DLD1 (cell line): ENCODE data around the gene SYT15.
"Not testable (repeated sequence)": the region's sequence is repeated elsewhere in the genome, so short reads cannot be mapped to it uniquely, and the experiment has no call there.

ENCODE experiments used
- in situ Hi-C: cut with HindIII; loops from 2 replicates; pipeline ENCODE4 v1.10.0; 2017; ENCODE audit warnings: low sequenced_read_pairs

SYT15 gene

DNA sequence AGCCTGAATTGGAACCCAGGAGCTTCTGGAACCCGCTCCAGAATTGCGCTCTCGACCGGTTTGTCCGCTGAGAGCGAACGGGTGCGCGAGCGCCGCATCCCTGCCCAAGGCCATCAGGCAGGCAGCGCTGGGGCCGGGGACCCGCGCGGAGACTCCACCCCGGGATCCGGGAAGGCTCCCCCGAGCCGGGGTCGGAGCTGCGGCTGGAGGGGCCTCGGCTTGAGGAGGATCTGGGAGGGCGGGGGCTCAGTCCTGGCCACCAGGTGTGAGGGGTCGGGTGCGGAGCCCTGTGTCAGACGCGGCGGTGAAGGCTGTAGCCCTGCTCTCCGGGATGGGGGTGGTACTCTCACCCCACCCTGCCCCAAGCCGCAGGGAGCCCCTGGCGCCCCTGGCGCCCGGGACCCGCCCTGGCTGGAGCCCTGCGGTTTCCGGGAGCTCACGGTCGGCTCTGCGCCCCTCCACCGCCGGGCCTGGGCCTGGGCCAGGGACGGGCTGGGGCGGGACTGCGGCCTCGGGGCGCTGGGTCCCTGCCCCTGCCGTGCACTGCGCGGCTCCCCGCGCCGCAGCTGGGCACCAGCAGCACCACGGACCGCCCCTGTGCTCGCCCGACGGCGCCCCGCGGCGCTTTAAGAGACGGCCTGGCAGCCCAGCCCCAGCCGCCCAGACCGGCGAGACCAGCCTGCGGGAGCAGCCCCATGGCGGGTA lies at the start of gene SYT15:
SYT15 (plus strand) TSS at position 655 of the 705 bp plus-strand sequence; CDS start at position 696, 41 bp downstream.
- in situ Hi-C loops: not testable (repeated sequence)

DNA sequence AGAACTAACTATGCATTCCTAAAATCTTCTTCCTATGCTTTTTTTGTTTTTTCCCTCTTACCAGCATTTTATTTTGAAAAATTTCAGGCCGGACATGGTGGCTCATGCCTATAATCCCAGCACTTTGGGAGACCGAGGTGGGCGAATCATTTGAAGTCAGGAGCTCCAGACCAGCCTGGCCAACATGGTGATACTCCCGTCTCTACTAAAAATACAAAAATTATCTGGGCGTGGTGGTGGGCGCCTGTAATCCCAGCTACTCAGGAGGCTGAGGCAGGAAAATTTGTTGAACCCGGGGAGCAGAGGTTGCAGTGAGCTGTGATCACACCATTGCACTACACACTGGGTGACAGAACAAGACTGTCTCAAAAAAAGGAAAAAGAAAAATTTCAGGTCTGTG lies 49.2 kb upstream of the SYT15 start:
- in situ Hi-C loops: loop anchor here (25.0 kb wide), 3 partner anchors 292 to 1908 kb away; no protein-coding TSS in a partner anchor

DNA sequence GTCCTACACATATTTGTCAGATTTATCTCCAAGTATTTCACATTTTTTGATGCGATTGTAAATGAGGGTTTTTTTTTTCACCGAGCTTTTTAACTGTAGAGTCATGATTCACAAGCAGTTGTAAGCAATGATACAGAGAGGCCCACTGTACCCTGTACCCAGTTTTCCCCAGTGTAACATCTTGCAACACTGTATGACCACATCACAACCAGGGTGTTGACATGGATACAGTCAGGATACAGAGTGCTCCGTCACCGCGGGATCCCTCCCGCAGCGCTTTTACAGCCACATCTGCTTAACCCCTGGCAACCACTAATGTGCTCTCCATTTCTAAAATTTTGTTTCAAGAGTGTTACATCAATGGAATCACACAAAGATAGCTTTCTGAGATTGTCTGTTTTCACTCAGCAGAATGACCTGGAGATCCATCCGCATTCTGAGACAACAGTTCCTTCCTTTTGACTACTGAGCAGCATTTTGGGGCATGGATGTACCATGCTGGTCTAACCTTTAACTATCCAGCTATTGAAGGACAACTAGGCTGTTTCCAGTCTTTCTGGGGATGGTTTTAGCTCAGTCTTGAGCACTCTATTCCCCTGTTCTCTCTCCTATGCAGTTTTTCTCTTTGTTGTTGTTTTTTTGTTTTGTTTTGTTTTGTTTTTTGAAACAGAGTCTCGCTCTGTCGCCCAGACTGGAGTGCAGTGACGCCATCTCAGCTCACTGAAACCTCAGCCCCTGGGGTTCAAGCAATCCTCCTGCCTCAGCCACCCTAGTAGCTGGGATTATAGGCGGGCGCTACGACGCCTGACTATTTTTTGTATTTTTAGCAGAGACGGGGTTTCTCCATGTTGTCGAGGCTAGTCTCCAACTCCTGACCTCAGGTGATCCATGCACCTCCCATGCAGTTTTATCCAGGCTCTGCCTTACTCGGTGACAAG lies 48.4 kb upstream of the SYT15 start:
- in situ Hi-C loops: loop anchor here (25.0 kb wide), 3 partner anchors 293 to 1907 kb away; no protein-coding TSS in a partner anchor

DNA sequence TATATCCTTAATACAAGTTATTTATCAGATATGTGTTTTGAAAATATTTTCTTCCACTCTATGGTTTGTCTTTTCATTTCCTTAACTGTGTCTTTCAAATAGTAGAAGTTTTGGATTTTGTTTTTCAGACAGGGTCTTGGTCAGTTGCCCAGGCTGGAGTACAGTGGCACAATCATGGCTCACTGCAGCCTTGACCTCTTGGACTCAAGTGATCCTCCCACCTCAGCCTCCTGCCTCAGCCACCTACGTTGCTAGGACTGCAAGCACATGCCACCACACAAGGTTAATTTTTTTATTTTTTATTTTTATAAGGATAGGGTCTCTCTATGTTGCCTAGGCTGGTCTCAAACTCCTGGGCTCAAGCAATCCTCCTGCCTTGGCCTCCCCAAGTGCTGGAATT lies 46.7 kb upstream of the SYT15 start:
- in situ Hi-C loops: loop anchor here (25.0 kb wide), 3 partner anchors 295 to 1905 kb away; no protein-coding TSS in a partner anchor

DNA sequence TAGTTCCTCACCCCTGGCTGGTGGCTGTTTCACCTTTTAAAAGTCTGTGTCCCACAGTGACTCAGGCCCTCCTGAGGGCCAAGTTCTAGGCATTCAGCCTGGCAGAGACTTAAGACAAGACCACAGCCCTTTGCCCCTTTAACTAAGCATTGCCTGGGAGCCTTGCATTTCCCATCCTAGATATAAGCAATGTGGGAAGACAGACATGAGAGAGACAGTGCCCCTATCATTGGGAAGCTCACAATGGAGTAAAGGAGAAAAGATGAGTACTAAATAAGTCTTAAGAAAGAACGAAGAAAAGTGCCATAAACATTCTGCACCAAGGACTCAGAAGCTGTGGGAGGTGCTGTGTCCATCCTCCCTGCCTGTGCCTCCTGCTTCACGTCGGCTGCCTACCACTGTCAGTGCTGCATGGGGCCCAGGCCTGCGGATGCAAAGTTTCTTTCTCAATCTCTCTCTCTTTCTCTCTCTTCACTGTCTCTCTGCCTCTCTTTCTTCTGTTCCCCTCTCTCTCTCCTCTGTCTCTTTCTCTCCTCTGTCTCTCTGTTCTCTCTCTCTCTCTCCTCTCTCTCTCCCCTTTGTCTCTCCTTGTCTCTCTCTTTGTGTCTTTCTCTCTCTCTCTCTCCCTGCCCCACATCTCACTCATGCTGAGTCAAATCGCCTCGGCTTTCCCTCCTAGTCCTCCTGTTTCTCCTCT lies 44.0 kb upstream of the SYT15 start:
- in situ Hi-C loops: loop anchor here (25.0 kb wide), 3 partner anchors 298 to 1902 kb away; no protein-coding TSS in a partner anchor

DNA sequence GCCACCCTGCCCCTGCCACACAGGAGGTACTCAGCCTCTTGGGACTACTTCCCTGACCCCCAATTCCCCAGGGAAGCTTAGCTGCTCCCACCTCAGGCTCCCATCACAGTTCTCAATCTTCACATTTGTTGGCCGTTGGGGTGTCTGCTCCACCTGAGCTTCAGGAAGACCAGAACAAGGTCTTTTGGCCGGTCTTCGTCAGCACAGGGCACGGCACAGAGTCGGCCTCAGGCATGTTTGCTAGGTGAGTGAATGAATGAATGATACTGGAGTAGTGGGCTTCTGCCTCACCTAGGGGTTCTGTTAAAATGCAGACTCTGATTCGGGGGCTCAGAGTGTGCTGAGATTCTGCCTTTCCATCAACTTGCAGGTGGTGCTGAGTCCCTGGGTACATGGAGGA lies 42.8 kb upstream of the SYT15 start:
- in situ Hi-C loops: loop anchor here (25.0 kb wide), 3 partner anchors 299 to 1901 kb away; no protein-coding TSS in a partner anchor

DNA sequence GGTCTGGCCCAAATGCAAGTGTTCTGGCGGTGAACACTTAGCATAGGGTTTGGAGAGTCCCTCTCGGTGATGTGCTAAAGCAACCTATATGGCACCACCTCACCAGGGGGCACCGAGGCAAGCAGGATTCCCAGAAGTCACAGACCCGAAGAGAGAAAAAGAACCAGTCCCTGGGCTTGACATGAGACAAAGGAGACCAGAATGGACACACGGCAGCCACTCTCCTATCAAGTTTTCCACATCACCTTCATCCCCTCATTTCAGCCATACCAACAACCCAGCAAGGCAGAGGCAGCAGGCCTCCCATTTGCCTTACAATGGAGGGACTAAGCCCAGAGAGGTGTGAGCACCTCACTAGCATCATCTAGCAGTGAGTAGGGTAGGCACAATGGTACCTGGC lies 42.1 kb upstream of the SYT15 start:
- in situ Hi-C loops: loop anchor here (25.0 kb wide), 3 partner anchors 299 to 1901 kb away; no protein-coding TSS in a partner anchor

DNA sequence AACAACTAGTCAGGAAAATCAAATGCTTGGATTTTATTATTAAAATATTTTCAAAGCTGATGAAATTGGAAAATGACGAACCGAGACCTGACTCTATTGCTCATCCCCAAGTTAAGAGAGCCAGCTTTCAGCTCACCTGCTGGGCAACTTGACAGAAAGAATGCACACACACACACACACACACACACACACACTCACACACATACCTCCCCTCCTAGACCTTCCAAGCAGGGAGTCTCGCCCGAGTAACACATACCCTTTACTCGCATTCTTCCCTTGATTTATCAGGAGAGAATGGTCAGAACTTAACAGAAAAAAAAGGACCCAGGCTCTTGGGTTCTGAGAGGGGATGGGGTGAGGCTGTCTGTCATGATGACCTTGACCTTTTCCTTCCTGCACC lies 41.6 kb upstream of the SYT15 start:
- in situ Hi-C loops: loop anchor here (25.0 kb wide), 3 partner anchors 300 to 1900 kb away; no protein-coding TSS in a partner anchor

DNA sequence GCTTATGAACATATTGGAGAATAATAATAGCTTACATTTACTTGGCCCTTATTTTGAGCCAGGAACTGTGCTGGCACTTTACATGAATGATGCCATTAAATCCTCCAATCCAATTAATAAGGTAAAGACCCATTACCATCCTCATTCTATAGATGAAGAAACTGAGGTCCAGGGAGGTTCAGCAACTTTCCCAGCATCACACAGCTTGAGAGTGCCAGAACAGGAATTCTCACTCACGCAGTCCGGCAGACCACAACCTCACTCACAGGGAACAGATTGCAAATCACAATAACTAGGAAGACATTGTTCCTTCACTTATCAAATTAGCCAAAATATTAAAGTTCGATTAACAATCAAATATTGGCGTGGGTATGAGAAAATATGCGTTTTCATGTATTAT lies 40.8 kb upstream of the SYT15 start:
- in situ Hi-C loops: loop anchor here (25.0 kb wide), 3 partner anchors 301 to 1899 kb away; no protein-coding TSS in a partner anchor

DNA sequence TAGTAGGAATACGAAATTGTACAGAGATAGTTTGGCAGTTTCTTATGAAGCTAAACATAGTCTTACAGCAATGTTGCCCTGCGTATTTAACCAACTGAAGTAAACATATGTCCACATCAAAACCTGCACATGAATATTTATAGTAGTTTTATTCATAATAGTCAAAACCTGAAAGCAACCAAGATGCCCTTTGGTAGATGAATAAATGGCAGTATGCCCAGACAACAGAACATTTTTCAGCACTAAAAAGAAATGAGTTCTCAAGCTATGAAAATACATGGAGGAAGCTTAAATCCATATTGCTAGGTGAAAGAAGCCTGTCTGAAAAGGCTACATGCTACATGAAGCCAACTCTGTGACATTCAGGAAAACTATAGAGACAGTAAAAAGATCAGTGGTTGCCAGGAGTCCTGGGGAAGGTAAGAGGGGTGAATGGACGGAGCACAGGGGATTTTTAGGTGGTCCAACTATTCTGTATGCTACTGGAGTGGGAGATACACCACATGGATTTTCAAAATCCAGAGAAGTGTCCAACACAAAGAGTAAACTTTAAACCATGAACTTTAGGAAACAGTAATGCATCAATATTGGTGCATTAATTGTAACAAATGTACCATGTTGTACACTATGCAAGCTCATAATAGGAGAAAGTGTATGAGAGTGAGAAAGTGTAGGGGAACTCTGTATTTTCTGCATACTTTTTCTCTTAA lies 40.1 kb upstream of the SYT15 start:
- in situ Hi-C loops: loop anchor here (25.0 kb wide), 3 partner anchors 302 to 1898 kb away; no protein-coding TSS in a partner anchor

DNA sequence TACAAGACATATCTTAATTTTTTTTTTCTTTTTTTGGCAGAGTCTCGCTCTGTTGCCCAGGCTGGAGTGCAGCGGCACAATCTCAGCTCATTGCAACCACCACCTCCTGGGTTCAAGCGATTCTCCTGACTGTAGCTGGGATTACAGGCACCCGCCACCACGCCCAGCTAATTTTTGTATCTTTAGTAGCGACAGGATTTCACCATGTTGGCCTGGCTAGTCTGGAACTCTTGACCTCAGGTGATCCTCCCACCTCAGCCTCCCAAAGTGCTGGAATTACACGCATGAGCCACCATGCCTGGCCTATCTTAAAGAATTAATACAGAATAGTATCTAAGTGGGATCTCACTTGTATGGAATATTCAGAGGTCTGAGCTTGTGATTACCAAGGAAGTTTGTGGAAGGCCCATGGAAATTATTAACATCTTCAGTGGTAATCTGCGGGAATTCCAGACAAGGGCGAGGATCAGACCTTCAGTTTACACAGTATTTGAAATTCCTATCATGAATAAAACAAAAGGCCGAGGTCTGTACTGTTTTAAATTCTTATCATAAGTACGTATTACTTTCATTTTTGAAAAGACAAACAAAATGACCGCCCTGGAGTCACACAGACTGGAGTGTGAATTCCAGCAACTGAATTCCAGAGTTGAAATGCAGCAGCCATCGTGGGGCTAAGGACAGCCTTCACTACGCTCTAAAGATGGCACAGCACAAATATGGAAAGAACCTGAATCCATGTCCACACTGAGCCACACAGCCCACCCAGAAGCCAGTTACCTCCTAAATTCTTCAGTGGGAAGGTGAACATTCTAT lies 39.1 kb upstream of the SYT15 start:
- in situ Hi-C loops: loop anchor here (25.0 kb wide), 3 partner anchors 303 to 1897 kb away; no protein-coding TSS in a partner anchor

DNA sequence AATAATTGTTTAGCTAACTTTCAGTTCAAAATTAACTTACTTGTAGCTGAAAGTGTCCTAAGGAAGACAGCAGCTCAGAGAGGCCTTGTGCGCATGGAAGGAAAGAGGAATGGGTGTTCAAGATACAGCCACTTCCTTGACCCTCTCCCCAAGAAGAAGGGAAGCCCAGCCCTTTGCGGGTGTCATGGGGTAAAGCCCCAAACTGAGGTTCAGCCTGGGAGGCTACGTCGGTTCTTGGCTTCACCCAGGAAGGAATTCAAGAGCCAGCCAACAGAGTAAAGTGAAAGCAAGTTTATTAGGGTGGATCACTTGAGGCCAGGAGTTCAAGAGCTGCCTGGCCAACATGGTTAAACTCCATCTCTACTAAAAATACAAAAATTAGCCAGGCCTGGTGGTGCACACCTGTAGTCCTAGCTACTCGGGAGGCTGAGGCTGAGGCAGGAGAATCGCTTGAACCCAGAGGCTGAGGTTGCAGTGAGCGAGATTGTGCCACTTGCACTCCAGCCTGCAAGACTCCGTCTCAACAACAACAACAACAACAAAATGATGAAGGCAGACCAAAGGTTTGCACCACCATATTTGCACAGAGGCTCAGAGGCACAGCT lies 38.4 kb upstream of the SYT15 start:
- in situ Hi-C loops: loop anchor here (25.0 kb wide), 3 partner anchors 303 to 1897 kb away; no protein-coding TSS in a partner anchor

DNA sequence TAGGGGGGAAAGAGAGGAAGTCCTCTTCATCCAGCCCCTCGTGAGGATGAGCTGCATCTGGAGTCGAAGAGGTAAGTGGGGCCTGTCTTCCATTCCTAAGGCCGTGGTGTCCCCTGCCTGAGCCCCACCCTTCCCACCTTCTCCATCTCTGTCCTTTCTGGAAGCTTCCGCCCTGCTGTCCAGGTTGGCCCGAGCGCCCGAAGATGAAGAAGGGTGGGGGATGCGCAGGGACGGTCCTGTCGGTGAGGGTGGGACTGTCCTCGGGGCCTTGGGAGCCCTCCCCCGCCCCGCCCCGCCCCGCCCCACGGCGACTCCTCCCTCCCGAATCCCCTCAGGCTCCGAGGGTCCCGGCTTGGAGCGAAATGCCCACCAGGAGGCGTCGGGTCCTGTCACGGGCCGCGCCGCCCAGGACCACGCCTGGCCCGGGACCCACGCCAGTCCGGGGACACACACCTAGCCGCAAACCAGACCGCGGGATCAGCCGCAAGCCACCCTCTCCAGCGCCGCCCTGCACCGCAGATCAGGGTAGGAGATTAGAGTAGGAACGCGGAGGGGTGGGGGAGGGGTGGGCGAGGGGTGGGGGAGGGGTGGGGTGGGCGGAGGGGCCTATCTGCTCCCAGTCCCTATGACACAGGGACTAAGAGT lies 37.8 kb upstream of the SYT15 start:
- in situ Hi-C loops: loop anchor here (25.0 kb wide), 3 partner anchors 304 to 1896 kb away; no protein-coding TSS in a partner anchor

DNA sequence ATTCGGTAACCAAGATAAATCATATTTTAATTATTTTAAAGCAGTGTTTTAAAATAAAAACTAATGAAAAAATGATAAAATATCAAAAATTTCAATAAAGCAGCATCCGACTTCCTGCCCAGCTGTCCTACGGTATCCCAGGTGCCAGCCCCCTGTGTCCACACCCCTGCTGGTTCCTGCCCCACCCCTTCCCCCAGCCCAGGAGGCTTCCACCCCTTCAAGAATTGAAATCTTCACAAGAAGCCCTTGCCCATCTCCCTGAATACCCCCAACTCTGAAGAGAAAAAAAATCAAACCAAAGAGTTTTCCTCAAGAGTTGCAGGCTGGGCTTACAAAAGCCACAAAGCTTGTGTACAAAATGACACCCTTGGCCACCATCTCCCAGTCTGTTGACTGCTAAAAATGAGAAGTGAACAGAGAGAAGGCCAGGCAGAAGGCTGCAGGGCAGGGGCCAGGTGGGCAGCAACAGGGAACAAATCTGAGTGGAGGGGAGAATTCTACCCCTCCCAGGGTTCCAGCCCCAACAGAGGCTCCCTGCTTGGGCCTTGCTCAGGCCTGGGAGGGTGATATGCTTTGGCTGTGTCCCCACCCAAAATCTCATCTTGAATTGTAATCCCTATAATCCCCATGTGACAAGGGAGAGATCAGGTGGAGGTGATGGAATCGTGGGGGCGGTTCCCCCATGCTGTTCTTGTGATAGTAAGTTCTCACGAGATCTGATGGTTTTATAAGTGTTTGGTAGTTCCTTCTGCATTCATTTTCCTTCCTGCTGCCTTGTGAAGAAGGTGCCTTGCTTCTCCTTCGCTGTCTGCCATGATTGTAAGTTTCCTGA lies 37.0 kb upstream of the SYT15 start:
- in situ Hi-C loops: loop anchor here (25.0 kb wide), 3 partner anchors 305 to 1895 kb away; no protein-coding TSS in a partner anchor

DNA sequence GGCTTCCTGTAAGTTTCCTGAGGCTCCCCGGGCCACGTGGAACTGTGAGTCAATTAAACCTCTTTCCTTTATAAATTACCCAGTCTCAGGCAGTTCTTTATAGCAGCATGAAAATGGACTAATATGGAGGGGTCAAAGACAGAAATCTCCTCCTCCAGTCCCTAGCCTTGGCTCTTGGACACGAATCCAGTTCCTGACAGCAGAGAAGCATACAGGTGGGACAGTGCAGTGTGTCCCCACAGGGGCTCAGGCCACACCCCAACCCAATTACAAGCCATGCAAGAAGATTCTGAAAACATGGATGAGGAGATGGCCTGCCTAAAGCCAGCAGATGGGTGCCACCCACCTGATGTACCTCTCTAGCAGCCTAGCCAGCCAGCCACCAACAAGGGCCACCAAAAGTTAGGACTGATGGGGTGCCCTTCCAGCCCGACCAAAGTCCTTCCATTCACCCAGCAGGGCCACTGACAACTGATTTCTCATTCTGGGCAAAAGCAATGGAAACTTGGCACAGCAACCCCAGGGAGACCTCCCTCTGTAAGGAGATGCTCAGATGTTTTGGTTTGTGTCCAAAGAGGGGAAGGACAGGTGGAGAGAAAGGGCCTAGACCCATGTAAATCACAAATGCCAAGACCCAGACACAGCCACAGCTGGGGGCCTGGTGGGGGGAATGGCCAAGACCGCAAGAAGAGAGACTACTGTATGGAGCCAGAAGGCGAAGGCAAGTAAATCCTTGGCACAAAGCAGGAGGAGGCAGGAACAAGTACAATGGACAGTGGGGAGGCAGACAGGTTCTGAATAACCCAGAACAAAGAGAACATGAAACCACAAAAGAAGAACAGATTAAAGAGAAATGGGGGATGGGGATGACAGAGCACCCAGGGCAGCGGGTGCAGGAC lies 36.1 kb upstream of the SYT15 start:
- in situ Hi-C loops: loop anchor here (25.0 kb wide), 3 partner anchors 306 to 1894 kb away; no protein-coding TSS in a partner anchor
